ENCODE data around the gene TNFSF10.

Gene TNFSF10

GRCh38 chr3:172471903-172472302 lies 51.3 kb downstream of the TNFSF10 start:
- Histone ChIP-seq H3K9me2 (replicated peaks; ENCODE audit: insufficient read depth, low read length) (no peaks in the 10 kb centered on the region), H3K79me2 (ENCODE audit: low read length) (no peaks in the 10 kb centered on the region)

GRCh38 chr3:172470588-172470987 lies 52.6 kb downstream of the TNFSF10 start:
- Histone ChIP-seq H3K9ac (ENCODE audit: low read length) (no peak overlapping the region), H4K20me1 (ENCODE audit: insufficient read depth, low read length) (no peaks in the 10 kb centered on the region), H3K27ac (ENCODE audit: low read length) (no peak overlapping the region), H3K9me3 (replicated peaks; ENCODE audit: insufficient read depth, low read length) (no peaks in the 10 kb centered on the region), H3K9me2 (replicated peaks; ENCODE audit: insufficient read depth, low read length) (no peaks in the 10 kb centered on the region), H3F3A (ENCODE audit: insufficient read depth, low read length) (no peaks in the 10 kb centered on the region), H3K4me1 (ENCODE audit: low read length) (no peaks in the 10 kb centered on the region), H3K4me3 (ENCODE audit: low read length) (no peak overlapping the region), H2AFZ (ENCODE audit: low read length) (no peak overlapping the region), H3K4me2 (ENCODE audit: low read depth, low read length) (no peak overlapping the region), H3K79me2 (ENCODE audit: low read length) (no peaks in the 10 kb centered on the region), H3K27me3 (replicated peaks; ENCODE audit: insufficient read depth, low read length) (no peaks in the 10 kb centered on the region), H3K36me3 (replicated peaks; ENCODE audit: insufficient read depth, low read length) (no peaks in the 10 kb centered on the region)
- DNase-seq, result no peak
- no peak for TF ChIP-seq CTCF (IDR thresholded peaks at IDR 0.05; ENCODE audit: low read length)
- no peak for TF ChIP-seq EZH2 (optimal IDR thresholded peaks at IDR 0.05; ENCODE audit: low read depth, low read length)
- no peak for TF ChIP-seq EZH2phosphoT487 (IDR thresholded peaks at IDR 0.05; ENCODE audit: low read length)

More at GRCh38 chr3:172471903-172472302, 51.3 kb downstream of the TNFSF10 start:
- Histone ChIP-seq H3K4me2 (ENCODE audit: low read depth, low read length) (no peak overlapping the region), H4K20me1 (ENCODE audit: insufficient read depth, low read length) (no peaks in the 10 kb centered on the region), H3K36me3 (replicated peaks; ENCODE audit: insufficient read depth, low read length) (no peaks in the 10 kb centered on the region), H3K4me1 (ENCODE audit: low read length) (peaks cover 4% of the 10 kb centered on the region; the same call in 1 of the 2 replicates), H3K27me3 (replicated peaks; ENCODE audit: insufficient read depth, low read length) (no peaks in the 10 kb centered on the region), H3F3A (ENCODE audit: insufficient read depth, low read length) (no peaks in the 10 kb centered on the region; the same call in 1 of the 2 replicates), H3K27ac (ENCODE audit: low read length) (no peak overlapping the region), H3K9ac (ENCODE audit: low read length) (no peak overlapping the region), H2AFZ (ENCODE audit: low read length) (no peak overlapping the region), H3K9me3 (replicated peaks; ENCODE audit: insufficient read depth, low read length) (no peaks in the 10 kb centered on the region), H3K4me3 (ENCODE audit: low read length) (no peak overlapping the region)
- DNase-seq, result no peak
- TF ChIP-seq EZH2 (optimal IDR thresholded peaks at IDR 0.05; ENCODE audit: low read depth, low read length) (no peak), CTCF (IDR thresholded peaks at IDR 0.05; ENCODE audit: low read length) (no peak), EZH2phosphoT487 (IDR thresholded peaks at IDR 0.05; ENCODE audit: low read length) (no peak)

GRCh38 chr3:172467170-172467824 lies 55.9 kb downstream of the TNFSF10 start:
- no peak for TF ChIP-seq EZH2 (optimal IDR thresholded peaks at IDR 0.05; ENCODE audit: low read depth, low read length)
- TF ChIP-seq CTCF (IDR thresholded peaks at IDR 0.05; ENCODE audit: low read length), result no peak
- no peak for TF ChIP-seq EZH2phosphoT487 (IDR thresholded peaks at IDR 0.05; ENCODE audit: low read length)

More at GRCh38 chr3:172467170-172467824, 55.9 kb downstream of the TNFSF10 start:
- no peaks in the 10 kb centered on the region for H3K9me3 ChIP-seq (replicated peaks; ENCODE audit: insufficient read depth, low read length)
- H3K4me2 ChIP-seq (ENCODE audit: low read depth, low read length), result no peak overlapping the region
- no peaks in the 10 kb centered on the region for H4K20me1 ChIP-seq (ENCODE audit: insufficient read depth, low read length)
- no peak overlapping the region for H3K4me3 ChIP-seq (ENCODE audit: low read length)
- H3K4me1 ChIP-seq (ENCODE audit: low read length), result no peaks in the 10 kb centered on the region
- H2AFZ ChIP-seq (ENCODE audit: low read length), result no peak overlapping the region
- no peaks in the 10 kb centered on the region for H3K9me2 ChIP-seq (replicated peaks; ENCODE audit: insufficient read depth, low read length)
- no peak overlapping the region for H3K9ac ChIP-seq (ENCODE audit: low read length)
- H3K36me3 ChIP-seq (replicated peaks; ENCODE audit: insufficient read depth, low read length), result no peaks in the 10 kb centered on the region
- no peaks in the 10 kb centered on the region for H3F3A ChIP-seq (ENCODE audit: insufficient read depth, low read length)
- no peaks in the 10 kb centered on the region for H3K27me3 ChIP-seq (replicated peaks; ENCODE audit: insufficient read depth, low read length)
- no peak overlapping the region for H3K27ac ChIP-seq (ENCODE audit: low read length)
- DNase-seq, result no peak
- H3K79me2 ChIP-seq (ENCODE audit: low read length), result no peaks in the 10 kb centered on the region

Data from MM.1S (cell line).